ENCODE data around the gene IL36A.

IL36A gene

DNA sequence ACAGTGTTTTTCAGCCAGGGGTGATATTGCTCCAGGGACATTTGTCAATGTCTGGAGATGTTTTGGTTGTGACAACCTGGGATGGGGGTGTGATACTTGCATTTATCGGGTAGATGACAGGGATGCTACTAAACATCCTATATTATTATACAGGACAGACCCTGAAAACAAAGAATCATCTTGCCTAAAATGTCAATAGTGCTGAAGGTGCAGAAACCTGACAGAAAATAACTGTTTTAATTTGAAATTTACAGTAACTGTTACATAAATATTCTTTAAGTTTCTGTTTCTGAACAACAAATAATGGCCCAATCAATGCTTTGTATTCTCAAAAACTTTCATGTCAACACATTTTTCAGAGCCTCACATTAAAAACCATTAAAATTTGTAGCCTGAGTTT, 2.0 kb downstream of the IL36A start:
- no peak for DNase-seq (ENCODE audit: low read depth in 2 of 2)

DNA sequence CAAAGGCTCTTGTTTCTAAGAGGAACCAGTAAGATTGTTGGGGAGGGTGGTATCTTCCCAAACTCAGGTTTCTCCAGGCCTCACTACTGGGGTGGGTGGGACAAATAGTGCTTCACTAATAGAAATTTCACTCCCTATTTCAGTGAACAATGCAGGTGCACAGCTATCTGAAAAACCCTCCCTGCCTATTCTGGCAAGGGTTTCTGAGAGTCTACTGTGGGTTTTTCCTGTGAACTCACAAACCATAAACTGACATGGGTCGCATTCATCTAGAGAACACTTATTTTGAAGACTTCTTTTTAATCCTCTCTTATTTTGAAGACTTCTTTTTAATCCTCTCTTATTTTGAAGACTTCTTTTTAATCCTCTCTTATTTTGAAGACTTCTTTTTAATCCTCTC, 4.4 kb downstream of the IL36A start:
- DNase-seq (ENCODE audit: low read depth in 2 of 2): no peak

DNA sequence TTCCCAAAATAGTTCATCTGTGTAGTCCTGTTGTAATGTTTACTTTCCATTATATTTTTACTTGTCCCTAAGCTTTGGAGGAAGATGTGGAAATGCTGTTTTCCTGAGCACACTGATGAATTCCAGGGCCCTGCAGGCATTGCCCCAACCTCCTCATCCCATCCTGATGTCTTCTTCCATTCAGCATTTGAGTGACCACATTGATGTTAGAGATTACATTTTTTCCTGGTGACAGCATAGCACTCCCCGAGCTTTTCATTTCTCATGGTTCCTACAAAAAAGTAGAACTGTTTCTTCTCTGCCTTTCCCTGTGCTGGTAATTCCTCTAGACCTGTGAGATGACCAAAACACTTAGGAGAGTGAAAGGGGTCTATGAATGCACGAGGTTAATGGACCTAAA, 4.8 kb downstream of the IL36A start:
- no peak for DNase-seq (ENCODE audit: low read depth in 2 of 2)

DNA sequence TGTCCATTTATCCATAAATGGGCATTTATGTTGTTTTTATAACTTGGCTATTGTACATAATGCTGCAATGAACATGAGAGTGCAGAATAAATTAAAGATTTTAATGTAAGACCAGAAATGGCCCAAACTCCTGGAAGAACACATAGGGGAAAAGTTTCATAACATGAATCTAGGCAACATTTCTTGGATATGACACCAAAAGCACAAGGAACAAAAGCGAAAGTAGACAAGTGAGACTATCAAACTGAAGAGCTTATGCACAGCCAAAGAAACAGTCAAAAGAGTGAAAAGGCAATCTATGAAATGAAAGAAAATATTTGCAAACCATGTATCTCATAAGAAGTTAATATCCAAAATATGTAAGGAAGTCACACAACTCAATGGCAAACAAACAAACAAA, 5.8 kb downstream of the IL36A start:
- no peak for DNase-seq (ENCODE audit: low read depth in 2 of 2)

DNA sequence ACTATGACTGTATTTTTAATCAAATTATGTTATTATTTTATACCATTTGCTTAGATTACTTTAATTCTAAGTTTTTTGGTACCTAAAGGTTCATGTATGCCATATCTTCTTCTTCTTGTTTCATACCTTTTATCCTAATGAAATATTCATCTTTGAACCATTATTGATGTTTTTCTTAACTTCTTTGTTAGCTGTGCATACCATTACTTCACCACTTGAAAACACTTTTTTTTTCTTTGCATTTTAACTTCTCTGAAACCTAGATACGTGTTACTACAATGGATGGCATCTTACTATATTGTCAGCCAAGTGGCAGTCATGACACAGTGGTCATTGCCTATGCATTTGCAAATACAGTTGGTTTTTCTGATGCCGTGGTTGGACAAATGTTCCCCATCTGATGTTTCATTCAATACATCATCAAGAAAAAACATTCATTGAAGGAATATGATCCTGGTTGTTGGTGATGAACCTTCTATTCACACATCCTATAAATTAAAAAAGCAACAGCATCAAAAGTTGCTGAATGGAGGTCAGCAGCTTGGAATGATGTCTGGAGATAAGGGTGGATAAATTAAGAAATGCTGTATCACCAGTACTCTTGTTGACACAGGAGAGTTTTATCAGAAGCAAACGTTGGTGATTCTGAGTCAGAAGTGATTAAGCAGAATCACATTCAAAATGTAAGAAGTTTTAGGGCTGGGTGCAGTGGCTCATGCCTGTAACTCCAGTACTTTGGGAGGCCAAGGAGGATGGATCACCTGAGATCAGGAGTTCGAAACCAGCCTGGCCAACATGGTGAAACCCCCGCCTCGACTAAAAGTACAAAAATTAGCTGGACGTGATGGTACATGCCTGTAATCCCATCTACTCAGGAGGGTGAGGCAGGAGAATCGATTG, 7.4 kb downstream of the IL36A start:
- no peak for DNase-seq (ENCODE audit: low read depth in 2 of 2)

DNA sequence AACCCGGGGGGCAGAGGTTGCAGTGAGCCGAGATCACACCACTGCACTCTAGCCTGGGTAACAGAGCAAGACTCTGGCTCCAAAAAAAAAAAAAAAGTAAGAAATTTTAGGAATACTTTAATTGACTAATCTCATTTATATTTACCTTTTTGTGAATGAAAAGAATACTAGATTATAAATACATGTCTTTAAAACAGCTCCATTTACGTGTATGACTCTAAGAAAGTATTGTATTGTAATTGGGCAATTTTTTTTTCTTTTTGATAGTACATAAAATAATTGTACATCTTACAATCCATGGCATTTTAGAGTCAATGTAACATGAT, 8.0 kb downstream of the IL36A start:
- no peak for DNase-seq (ENCODE audit: low read depth in 2 of 2)

DNA sequence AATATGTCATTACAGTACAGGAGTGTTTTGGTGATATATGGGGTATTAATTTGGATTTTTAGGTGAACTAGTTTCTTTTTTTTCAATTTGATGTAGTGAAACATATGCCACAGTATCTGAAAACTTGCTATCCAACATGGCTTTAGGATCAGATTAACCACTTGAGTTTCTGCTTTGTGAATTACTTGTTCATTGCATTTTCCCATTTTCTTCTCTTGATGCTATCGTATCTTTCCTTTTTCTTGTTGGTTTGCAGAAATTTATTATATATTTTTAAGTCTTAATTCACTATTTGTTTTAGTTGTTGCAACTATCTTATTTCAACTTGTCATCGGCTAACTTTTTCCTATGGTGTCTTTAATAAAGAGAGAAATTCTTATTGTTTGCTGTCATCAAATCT, 8.8 kb downstream of the IL36A start:
- DNase-seq (ENCODE audit: low read depth in 2 of 2): no peak

DNA sequence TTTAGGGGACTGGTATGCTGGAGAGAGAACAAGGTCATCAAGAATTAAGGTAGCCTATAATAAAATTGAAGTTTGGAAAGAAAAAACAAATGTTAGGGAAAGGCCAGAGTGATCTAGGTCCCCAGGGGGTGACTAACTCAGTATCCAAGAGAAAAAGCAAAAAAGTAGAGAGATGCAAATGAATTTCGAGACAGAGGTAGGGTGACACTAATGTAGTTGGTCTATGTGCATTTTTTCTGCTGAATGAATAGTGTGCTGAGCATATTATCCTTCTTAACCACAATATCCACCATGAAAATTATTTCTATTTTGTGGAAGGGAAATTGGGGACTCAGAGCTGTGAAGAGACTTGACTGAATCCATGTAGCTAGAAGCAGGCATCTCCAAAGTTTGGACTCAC, 9.8 kb downstream of the IL36A start:
- no peak for DNase-seq (ENCODE audit: low read depth in 2 of 2)

DNA sequence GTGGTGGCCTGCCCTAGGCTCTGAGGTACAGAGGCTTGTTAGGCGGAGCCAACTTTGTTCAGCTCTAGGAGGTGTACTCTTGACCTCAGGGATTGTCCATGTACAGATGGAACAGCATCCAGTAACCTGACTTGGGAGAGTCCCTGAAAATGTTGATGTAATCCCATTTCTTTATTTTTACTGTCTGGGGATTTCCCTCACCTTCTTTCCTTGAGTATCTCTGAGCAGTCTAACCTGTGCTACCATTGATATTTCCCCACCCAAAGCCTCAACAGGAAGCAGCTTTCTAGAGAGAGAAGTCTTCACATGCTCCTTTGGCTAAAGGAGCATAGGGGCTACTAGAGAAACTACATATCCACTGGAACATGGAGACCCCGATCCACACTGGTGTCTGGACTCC, 10.4 kb downstream of the IL36A start:
- DNase-seq (ENCODE audit: low read depth in 2 of 2): no peak

DNA sequence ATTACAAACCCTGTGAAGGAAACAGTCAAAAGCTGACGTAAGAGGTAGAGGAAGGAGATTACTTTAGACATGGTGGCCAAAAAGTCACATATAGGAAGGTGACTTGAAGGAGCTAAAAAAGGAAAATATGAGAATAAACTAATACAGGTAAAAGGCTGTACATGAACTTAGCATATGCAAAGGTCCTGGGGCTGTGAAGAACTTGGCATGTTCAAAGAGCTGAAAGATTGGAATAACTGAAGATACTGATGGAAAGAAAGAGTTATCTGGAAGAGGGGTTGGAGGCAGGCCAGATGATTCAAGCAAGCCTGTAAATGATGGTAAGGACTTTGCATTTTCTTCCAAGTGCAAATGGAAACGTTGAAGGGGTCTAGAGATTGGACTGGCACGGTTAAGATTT, 13.2 kb downstream of the IL36A start:
- DNase-seq (ENCODE audit: low read depth in 2 of 2): no peak

DNA sequence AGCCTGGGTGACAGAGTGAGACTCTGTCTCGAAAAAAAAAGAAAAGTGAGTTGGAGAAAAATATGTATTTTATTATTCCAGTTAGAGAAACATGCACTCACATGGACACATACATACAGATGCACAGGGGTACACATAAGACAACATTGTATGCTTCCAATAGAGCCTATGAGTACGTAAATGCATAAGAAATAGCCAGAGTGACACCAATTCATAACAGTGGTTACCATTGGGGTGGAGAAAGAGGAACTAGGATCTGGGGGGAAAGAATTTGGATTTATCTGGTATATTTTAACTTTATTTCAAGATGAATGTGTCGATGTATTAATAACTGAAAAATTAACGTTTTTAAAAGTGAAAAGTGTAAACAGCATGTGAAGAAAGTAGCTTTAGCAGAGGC, 16.1 kb downstream of the IL36A start:
- DNase-seq (ENCODE audit: low read depth in 2 of 2): no peak

DNA sequence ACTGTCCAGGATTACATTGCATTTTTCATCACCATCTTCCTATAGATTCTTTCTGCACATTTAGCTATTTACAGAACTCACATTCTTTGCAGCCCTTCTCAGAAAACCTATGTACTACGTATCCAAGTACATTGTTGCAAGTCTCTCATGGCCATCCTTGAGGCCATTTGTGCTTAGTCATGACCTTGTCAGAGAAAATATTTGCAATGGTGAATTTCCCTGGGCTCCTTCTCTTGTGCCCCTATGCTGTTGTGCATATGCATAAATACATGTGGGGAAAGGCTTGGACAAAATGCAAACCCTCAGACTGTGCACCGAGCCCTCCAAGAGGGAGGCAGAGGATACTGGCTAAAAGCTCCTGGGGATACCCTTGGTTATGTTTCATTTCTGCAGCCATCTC, 19.5 kb downstream of the IL36A start:
- no peak for DNase-seq (ENCODE audit: low read depth in 2 of 2)

DNA sequence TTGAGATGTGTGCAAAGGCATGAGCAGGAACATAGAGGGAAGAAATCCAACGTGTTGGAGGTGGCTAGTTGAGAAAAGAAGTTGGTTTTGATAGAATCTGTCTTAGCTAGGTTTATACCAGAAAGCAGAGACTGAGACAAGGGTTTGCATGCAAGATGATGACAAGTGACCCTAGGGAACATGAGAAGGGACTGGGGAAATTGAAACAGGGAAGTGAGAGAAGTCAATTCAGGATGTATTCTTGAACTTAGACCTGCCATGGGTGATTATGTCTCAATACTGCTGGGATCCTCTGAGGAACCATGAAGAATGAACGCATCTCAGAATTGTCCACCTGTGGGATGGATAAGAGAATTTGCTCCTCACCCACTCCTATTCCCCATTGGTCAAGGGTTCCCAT, 20.5 kb downstream of the IL36A start:
- DNase-seq (ENCODE audit: low read depth in 2 of 2): no peak

DNA sequence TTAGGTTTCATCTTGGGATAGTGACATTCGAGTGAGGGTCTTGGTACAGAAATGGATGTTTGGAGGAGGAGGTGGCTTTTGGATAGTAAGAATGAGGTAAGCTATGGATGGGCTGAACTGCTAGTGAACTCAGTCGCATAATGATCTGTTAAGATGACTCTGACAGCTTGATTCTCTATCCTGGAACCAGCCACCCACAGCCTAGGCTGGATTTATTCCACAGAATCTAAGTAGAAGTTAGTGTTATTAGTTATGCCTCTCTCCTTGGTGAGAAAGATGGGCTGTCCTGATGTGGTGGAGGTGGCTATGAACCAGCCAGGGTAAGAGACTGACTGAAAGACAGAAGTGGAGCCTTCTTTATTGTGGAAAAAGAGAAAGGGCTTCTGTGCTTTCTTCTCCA, 22.4 kb downstream of the IL36A start:
- DNase-seq (ENCODE audit: low read depth in 2 of 2): no peak

DNA sequence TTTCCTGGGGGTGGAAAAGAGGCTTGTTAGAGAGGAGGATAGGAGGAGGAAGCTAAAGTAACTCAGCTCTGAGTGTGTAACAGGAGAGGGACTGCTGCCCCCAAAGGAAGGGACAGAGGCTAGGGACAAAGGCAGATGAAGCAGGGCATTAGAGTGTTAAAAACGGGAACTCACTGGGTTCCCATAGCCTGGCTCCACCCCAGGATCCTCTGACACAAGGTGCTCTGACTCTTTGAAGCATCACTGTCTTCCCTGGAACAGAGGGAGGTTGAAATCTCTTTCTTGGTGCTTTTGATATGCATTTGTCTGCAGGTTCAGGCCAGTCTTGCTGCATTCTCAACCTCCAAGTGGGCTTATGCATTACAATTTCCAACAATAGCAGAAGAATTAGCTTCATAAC, 22.9 kb downstream of the IL36A start:
- no peak for DNase-seq (ENCODE audit: low read depth in 2 of 2)

DNA sequence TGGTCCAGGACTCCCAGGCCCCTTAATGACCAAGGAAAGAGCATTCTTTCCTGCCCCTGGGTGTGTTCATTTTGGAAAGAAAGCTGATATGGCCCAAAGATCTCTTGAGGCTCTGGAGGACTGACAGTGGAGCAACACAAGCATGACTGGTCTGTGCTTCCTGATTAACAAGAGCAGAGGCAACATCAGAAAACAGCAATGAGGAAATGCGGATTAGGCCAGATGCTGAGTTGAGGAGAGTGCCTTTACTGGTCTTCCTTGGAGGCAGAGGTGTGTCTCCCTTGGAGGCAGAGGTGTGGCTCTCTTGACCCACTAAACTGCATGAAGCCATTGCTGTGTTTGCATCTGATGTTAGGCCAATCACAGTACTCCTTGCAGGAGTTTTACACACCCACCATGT, 27.5 kb downstream of the IL36A start:
- DNase-seq (ENCODE audit: low read depth in 2 of 2): no peak

DNA sequence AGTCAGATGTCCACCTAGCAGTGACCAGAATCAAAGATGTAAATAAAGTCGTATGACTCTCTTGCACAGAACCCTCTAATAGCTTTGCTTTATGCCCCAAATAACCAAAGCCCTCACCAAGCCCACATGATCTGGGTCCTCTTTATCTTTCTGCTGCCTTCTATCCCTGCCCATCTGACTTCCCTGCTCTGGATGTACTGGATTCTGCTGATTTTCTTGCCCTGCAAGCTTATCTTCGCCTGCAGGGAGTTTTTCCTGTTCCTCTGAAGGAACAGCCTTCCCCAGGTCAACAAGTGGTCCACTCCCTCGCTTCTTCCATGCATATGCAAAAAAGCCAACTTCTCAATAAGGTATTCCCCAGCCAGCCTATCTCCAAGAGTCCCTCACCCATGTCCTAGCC, 28.8 kb downstream of the IL36A start:
- DNase-seq (ENCODE audit: low read depth in 2 of 2): no peak

DNA sequence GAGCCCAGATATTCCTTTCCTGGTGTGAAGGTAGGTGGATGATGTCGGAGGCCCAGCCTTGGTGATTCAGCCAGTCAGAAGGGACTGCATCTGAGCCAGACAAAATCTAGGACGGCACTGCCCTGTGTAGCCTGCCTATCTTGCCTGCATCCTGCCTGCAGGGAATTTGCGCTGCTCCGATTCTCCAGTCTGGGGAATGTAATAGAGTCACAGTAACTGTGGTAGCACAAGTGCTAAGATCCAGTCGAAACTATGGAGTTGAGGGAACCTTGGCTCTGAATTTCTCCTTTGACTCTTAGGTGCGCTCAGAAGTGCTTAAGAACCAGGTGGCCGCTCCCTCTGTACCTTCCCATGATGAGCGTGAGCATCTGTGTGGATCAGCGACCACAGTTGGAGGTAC, 31.5 kb downstream of the IL36A start:
- DNase-seq (ENCODE audit: low read depth in 2 of 2): no peak

DNA sequence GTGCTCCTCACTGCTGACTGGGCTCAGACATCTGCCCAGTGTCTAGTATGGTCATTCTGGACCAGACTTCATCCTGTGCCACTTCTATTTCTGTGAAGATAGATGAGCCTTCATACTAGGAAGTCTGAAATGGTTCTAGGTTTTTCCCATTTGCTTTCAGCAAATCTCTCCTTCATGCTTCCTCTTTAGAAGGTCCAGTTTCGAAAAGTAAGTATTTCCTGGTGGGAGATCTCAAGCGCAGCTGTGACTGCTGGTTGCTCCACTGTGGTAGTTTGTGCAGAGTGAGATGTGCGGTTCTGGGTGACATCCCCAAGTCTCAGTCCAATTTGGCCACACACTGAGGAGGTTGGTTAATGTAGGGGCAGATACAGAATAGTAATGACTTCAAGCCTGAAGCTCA, 33.0 kb downstream of the IL36A start:
- no peak for DNase-seq (ENCODE audit: low read depth in 2 of 2)

DNA sequence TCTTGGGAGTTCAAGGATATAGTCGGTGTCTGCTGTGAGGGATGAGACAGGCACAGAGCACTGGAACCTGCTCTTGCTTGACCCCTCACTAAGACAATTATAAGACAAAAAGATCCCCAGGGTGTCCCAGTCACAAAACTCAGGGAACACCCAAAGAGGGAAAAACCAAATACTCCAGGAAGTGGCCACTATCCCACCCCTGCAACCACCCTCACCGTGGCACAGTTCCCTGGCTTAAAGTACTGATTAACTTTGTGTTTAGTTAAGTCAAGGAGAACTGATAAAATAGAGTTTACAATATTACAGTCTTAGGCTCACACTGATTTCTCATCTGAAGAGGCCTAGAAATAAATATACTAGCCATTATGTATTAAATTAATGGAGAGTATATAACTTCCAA, 33.9 kb downstream of the IL36A start:
- DNase-seq (ENCODE audit: low read depth in 2 of 2): no peak

DNA sequence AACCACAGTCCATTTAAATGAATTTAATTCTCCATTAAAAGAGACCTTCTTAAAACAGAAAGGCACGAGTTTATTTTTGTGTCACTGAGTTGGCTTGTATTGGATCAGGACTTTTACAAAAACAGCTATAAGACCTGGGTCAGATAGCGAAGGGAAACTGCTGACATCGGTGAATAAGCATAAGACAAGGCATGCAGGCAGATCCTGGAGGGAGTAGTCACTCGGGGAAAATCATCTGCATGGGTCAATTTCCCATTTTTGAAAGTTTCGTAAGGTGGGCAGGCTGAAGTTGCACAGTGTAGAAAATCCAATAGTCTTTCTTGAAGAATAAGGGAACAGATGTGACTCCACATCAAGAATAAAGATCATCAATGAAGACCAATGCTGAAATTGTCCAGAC, 34.5 kb downstream of the IL36A start:
- no peak for DNase-seq (ENCODE audit: low read depth in 2 of 2)

DNA sequence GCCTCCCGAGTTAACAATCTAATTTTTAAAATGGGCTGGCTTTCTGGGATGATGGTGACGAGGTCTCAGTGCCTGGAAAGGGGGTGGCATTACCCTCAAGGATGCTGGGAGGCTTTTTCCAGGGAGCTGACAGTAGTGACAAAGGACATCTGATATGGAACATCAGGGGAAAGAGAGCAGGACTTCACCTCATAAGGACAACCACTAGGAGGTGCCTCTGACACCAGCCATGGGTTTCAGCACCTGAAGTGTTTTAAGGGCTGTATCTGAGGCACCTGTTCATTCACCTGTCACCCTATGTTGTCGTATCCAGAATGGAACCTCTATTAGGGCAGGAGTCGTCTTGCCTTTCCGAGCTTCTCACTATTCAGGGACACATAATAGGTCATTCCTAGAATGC, 36.6 kb downstream of the IL36A start:
- DNase-seq (ENCODE audit: low read depth in 2 of 2): no peak

DNA sequence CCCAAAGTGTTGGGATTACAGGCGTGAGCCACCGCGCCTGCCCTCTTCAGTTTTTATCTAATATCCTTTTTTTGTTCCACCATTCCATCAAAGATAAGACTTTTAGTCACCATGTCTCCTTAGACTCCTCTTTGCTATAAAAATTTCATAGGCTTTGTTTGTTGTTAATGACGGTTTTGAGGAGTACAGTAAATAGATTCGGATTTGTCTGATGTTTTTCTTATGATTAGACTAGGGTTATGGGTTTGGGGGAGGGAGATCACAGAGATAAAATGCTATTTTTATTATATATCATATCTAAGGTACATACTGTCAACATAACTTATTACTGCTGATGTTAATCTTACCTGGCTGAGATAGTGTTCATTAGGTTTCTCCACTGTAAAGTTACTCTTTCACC, 41.2 kb downstream of the IL36A start:
- DNase-seq (ENCODE audit: low read depth in 2 of 2): no peak
